ENCODE measurements around the gene FBXL16.

The FBXL16 gene

GRCh38 chr16:676565-676902, 29.1 kb downstream of the FBXL16 start:
- H3K4me2 ChIP-seq (ENCODE audit: low read length): no peak overlapping the region
- no peak overlapping the region for H2AFZ ChIP-seq (ENCODE audit: insufficient read depth, low read length, poor library complexity)
- WGBS (ENCODE audit: extremely low coverage, insufficient coverage, insufficient read length): no CpG with 5 or more reads among the region's 21 CpGs
- H3K36me3 ChIP-seq (ENCODE audit: control insufficient read depth in 1 of 2, insufficient read depth in 2 of 2, low read length in 2 of 2): peaks cover 33 to 36% of the 10 kb centered on the region in 2 experiments
- H4K12ac ChIP-seq (ENCODE audit: low read depth, low read length): no peak overlapping the region
- no peak overlapping the region for H4K91ac ChIP-seq (ENCODE audit: low read depth, low read length)
- H3K4me1 ChIP-seq (ENCODE audit: control insufficient read depth in 1 of 2, insufficient read depth in 2 of 2, low read length in 2 of 2): peaks cover 19 to 20% of the 10 kb centered on the region in 2 experiments
- peaks cover 15% of the 10 kb centered on the region for H3K79me2 ChIP-seq (ENCODE audit: control insufficient read depth, insufficient read depth, low read length, poor library complexity)
- H3K4me3 ChIP-seq (ENCODE audit: low read depth, low read length): no peak overlapping the region
- H2BK120ac ChIP-seq (ENCODE audit: insufficient read depth, low read length, poor library complexity): no peak overlapping the region
- H2BK12ac ChIP-seq (ENCODE audit: low read length): no peak overlapping the region
- no peak overlapping the region for H3K18ac ChIP-seq (ENCODE audit: low read length)
- peaks cover 2% of the 10 kb centered on the region for H3K9me3 ChIP-seq (ENCODE audit: insufficient read depth, low read depth, low read length)
- H3K4ac ChIP-seq (ENCODE audit: low read depth, low read length): no peak overlapping the region
- H2BK5ac ChIP-seq (ENCODE audit: low read depth, low read length, poor library complexity): no peak overlapping the region
- no peak overlapping the region for H2AK5ac ChIP-seq (ENCODE audit: low read length)
- H3K27me3 ChIP-seq (ENCODE audit: insufficient read depth, low read length): peaks cover 3% of the 10 kb centered on the region
- no peak overlapping the region for H3K27ac ChIP-seq (ENCODE audit: low read depth, low read length)
- H3K23ac ChIP-seq (ENCODE audit: low read length): no peak overlapping the region
- no peak overlapping the region for H3K9ac ChIP-seq (ENCODE audit: low read length)
- H3K14ac ChIP-seq (ENCODE audit: low read length): no peak overlapping the region
- no peak for DNase-seq
- H3K79me1 ChIP-seq (ENCODE audit: low read length): peaks cover 8% of the 10 kb centered on the region
- no peak overlapping the region for H4K8ac ChIP-seq (ENCODE audit: low read depth, low read length)

- H2BK120ac ChIP-seq (ENCODE audit: insufficient read depth, low read length, poor library complexity): no peak overlapping the region
- DNase-seq: no peak
- no peak overlapping the region for H2BK12ac ChIP-seq (ENCODE audit: low read length)
- H3K4me3 ChIP-seq (ENCODE audit: low read depth, low read length): no peak overlapping the region
- H3K23ac ChIP-seq (ENCODE audit: low read length): no peak overlapping the region
- H3K4ac ChIP-seq (ENCODE audit: low read depth, low read length): no peak overlapping the region
- peaks cover 14 to 15% of the 10 kb centered on the region in 2 experiments for H3K4me1 ChIP-seq (ENCODE audit: control insufficient read depth in 1 of 2, insufficient read depth in 2 of 2, low read length in 2 of 2)
- no peak overlapping the region for H3K18ac ChIP-seq (ENCODE audit: low read length)
- H3K27me3 ChIP-seq (ENCODE audit: insufficient read depth, low read length): peaks cover 3% of the 10 kb centered on the region
- no peak overlapping the region for H4K91ac ChIP-seq (ENCODE audit: low read depth, low read length)
- H3K9me3 ChIP-seq (ENCODE audit: insufficient read depth, low read depth, low read length): peaks cover 2% of the 10 kb centered on the region
- H3K27ac ChIP-seq (ENCODE audit: low read depth, low read length): no peak overlapping the region
- H3K14ac ChIP-seq (ENCODE audit: low read length): no peak overlapping the region
- no peak overlapping the region for H2AK5ac ChIP-seq (ENCODE audit: low read length)
- no peak overlapping the region for H4K8ac ChIP-seq (ENCODE audit: low read depth, low read length)
- H2AFZ ChIP-seq (ENCODE audit: insufficient read depth, low read length, poor library complexity): no peak overlapping the region
- peaks cover 11% of the 10 kb centered on the region for H3K79me2 ChIP-seq (ENCODE audit: control insufficient read depth, insufficient read depth, low read length, poor library complexity)
- H2BK5ac ChIP-seq (ENCODE audit: low read depth, low read length, poor library complexity): no peak overlapping the region
- peaks cover 8% of the 10 kb centered on the region for H3K79me1 ChIP-seq (ENCODE audit: low read length)
- H3K4me2 ChIP-seq (ENCODE audit: low read length): peak overlapping the region; percentile 63
- H3K9ac ChIP-seq (ENCODE audit: low read length): no peak overlapping the region
- H3K36me3 ChIP-seq (ENCODE audit: control insufficient read depth in 1 of 2, insufficient read depth in 2 of 2, low read length in 2 of 2): peaks cover 33 to 36% of the 10 kb centered on the region in 2 experiments
- WGBS (ENCODE audit: extremely low coverage, insufficient coverage, insufficient read length): no CpG with 5 or more reads among the region's 25 CpGs
- H4K12ac ChIP-seq (ENCODE audit: low read depth, low read length): no peak overlapping the region
These were observed 29.6 kb downstream of the FBXL16 start for GRCh38 chr16:675884-676564.

GRCh38 chr16:674968-675883, 30.4 kb downstream of the FBXL16 start, which contains the start of gene RHBDL1:
RHBDL1 (plus strand) TSS chr16:675671; CDS start chr16:675791, 120 bp downstream.
- H2BK120ac ChIP-seq (ENCODE audit: insufficient read depth, low read length, poor library complexity): no peak within 1 kb of the TSS
- peaks cover 12 to 13% of the 10 kb centered on the region in 2 experiments for H3K4me1 ChIP-seq (ENCODE audit: control insufficient read depth in 1 of 2, insufficient read depth in 2 of 2, low read length in 2 of 2)
- H3K23ac ChIP-seq (ENCODE audit: low read length): no peak within 1 kb of the TSS

GRCh38 chr16:674214-674881, 31.3 kb downstream of the FBXL16 start:
- Histone ChIP-seq H3K79me1 (ENCODE audit: low read length) (peaks cover under 1% of the 10 kb centered on the region), H2AFZ (ENCODE audit: insufficient read depth, low read length, poor library complexity) (no peak overlapping the region), H2BK5ac (ENCODE audit: low read depth, low read length, poor library complexity) (no peak overlapping the region), H3K4me3 (ENCODE audit: low read depth, low read length) (no peak overlapping the region), H4K8ac (ENCODE audit: low read depth, low read length) (no peak overlapping the region), H3K9ac (ENCODE audit: low read length) (no peak overlapping the region), H4K12ac (ENCODE audit: low read depth, low read length) (no peak overlapping the region), H3K4ac (ENCODE audit: low read depth, low read length) (no peak overlapping the region), H3K4me1 (ENCODE audit: control insufficient read depth in 1 of 2, insufficient read depth in 2 of 2, low read length in 2 of 2) (peaks cover 10 to 11% of the 10 kb centered on the region in 2 experiments), H3K79me2 (ENCODE audit: control insufficient read depth, insufficient read depth, low read length, poor library complexity) (peaks cover under 1% of the 10 kb centered on the region), H3K27me3 (ENCODE audit: insufficient read depth, low read length) (peaks cover 3% of the 10 kb centered on the region), H3K36me3 (ENCODE audit: control insufficient read depth in 1 of 2, insufficient read depth in 2 of 2, low read length in 2 of 2) (peaks cover 49 to 51% of the 10 kb centered on the region in 2 experiments), H3K23ac (ENCODE audit: low read length) (no peak overlapping the region), H3K18ac (ENCODE audit: low read length) (no peak overlapping the region), H3K4me2 (ENCODE audit: low read length) (no peak overlapping the region), H2BK120ac (ENCODE audit: insufficient read depth, low read length, poor library complexity) (no peak overlapping the region), H4K91ac (ENCODE audit: low read depth, low read length) (no peak overlapping the region), H3K9me3 (ENCODE audit: insufficient read depth, low read depth, low read length) (peaks cover 2% of the 10 kb centered on the region), H2AK5ac (ENCODE audit: low read length) (no peak overlapping the region), H3K27ac (ENCODE audit: low read depth, low read length) (no peak overlapping the region), H3K14ac (ENCODE audit: low read length) (no peak overlapping the region), H2BK12ac (ENCODE audit: low read length) (no peak overlapping the region)
- DNase-seq: no peak
- no CpG with 5 or more reads among the region's 22 CpGs for WGBS (ENCODE audit: extremely low coverage, insufficient coverage, insufficient read length)

More at GRCh38 chr16:674968-675883, 30.4 kb downstream of the FBXL16 start, which contains the start of gene RHBDL1:
- Histone ChIP-seq H3K36me3 (ENCODE audit: control insufficient read depth in 1 of 2, insufficient read depth in 2 of 2, low read length in 2 of 2) (peaks cover 41 to 42% of the 10 kb centered on the region in 2 experiments), H3K27ac (ENCODE audit: low read depth, low read length) (no peak within 1 kb of the TSS), H4K8ac (ENCODE audit: low read depth, low read length) (no peak within 1 kb of the TSS), H3K4ac (ENCODE audit: low read depth, low read length) (no peak within 1 kb of the TSS), H4K91ac (ENCODE audit: low read depth, low read length) (no peak within 1 kb of the TSS), H3K27me3 (ENCODE audit: insufficient read depth, low read length) (peaks cover 3% of the 10 kb centered on the region), H2BK12ac (ENCODE audit: low read length) (no peak within 1 kb of the TSS), H3K9me3 (ENCODE audit: insufficient read depth, low read depth, low read length) (peaks cover 2% of the 10 kb centered on the region), H3K79me1 (ENCODE audit: low read length) (peaks cover 6% of the 10 kb centered on the region), H3K79me2 (ENCODE audit: control insufficient read depth, insufficient read depth, low read length, poor library complexity) (peaks cover 4% of the 10 kb centered on the region), H3K14ac (ENCODE audit: low read length) (peak within 1 kb of the TSS; percentile 15), H3K18ac (ENCODE audit: low read length) (no peak within 1 kb of the TSS), H3K4me2 (ENCODE audit: low read length) (peak within 1 kb of the TSS; percentile 63), H3K4me3 (ENCODE audit: low read depth, low read length) (peak within 1 kb of the TSS; percentile 50), H4K12ac (ENCODE audit: low read depth, low read length) (no peak within 1 kb of the TSS), H2AFZ (ENCODE audit: insufficient read depth, low read length, poor library complexity) (no peak within 1 kb of the TSS), H2AK5ac (ENCODE audit: low read length) (no peak within 1 kb of the TSS), H2BK5ac (ENCODE audit: low read depth, low read length, poor library complexity) (no peak within 1 kb of the TSS), H3K9ac (ENCODE audit: low read length) (no peak within 1 kb of the TSS)
- DNase-seq: peak in 1 of 2 donors; percentile 39
- no CpG with 5 or more reads among the region's 73 CpGs for whole genome bisulfite sequencing (ENCODE audit: extremely low coverage, insufficient coverage, insufficient read length)
